Upper lobe of left lung (tissue), 6 donors: ENCODE measurements around the gene PHF1. TPM values are rescaled to one million over a fixed set of nuclear protein-coding genes. Genes with fewer than 3 reads are reported as not detected.
"Not testable (repeated sequence)": the region's sequence is repeated elsewhere in the genome, so short reads cannot be mapped to it uniquely, and the experiment has no call there.

ENCODE experiments used
- ATAC-seq, 2 donors: fragments of 200-7000 bp; cut with Tn5 transposase; one replicate each; pipeline ENCODE4 v1.9.1; 2022; ENCODE audit warnings: mild to moderate bottlenecking in 2 of 2, moderate library complexity in 2 of 2; ENCODE audit not compliant: low FRiP score in 2 of 2
- DNase-seq, 2 donors: peaks; one replicate each; pipeline ENCODE4 v3.0.0-alpha.2; 2019 to 2020
- H3K27ac ChIP-seq, 4 donors: fragments of 200-600 bp; sonication (generic); one replicate each; pipeline ENCODE4 v1.5.1; 2016 to 2019
- H3K27me3 ChIP-seq, 4 donors: fragments of 200-600 bp; sonication (generic); one replicate each; pipeline ENCODE4 v1.5.1; 2017 to 2019
- H3K36me3 ChIP-seq, 4 donors: fragments of 200-600 bp; sonication (generic); one replicate each; pipeline ENCODE4 v1.5.1; 2016 to 2019
- H3K4me1 ChIP-seq, 4 donors: fragments of 200-600 bp; sonication (generic); one replicate each; pipeline ENCODE4 v1.5.1; 2018 to 2019
- H3K4me3 ChIP-seq, 4 donors: fragments of 200-600 bp; sonication (generic); one replicate each; pipeline ENCODE4 v1.5.1; 2017 to 2019; ENCODE audit warnings: mild to moderate bottlenecking in 2 of 4, moderate library complexity in 1 of 4
- H3K9me3 ChIP-seq, 4 donors: fragments of 200-600 bp; sonication (generic); one replicate each; pipeline ENCODE4 v1.5.1; 2018 to 2019
- CTCF ChIP-seq, 6 experiments: fragments of 450-650 bp in 4 of 6; fragments of 200-600 bp in 2 of 6; sonication (generic) in 2 of 6; IDR thresholded peaks; one replicate each; pipeline ENCODE4 v1.5.1; 2016 to 2019; ENCODE audit warnings: antibody characterized with exemption in 6 of 6
- EP300 ChIP-seq, 4 donors: sonication (generic); formaldehyde crosslinking; IDR thresholded peaks; one replicate each; pipeline ENCODE4 v1.5.1; 2017; ENCODE audit warnings: antibody characterized with exemption in 4 of 4, control low read depth in 2 of 4
- POLR2A ChIP-seq, 4 donors: fragments of 450-650 bp; IDR thresholded peaks; one replicate each; pipeline ENCODE4 v1.5.1; 2016 to 2017; ENCODE audit warnings: antibody characterized with exemption in 4 of 4, mild to moderate bottlenecking in 2 of 4
- POLR2AphosphoS5 ChIP-seq, 2 donors: sonication (generic); formaldehyde crosslinking; IDR thresholded peaks; one replicate each; pipeline ENCODE4 v1.5.1; 2017; ENCODE audit warnings: antibody characterized with exemption in 2 of 2
- WGBS, 2 donors: methylation state at CpG; one replicate each; pipeline ENCODE4 v1.1.5; 2017 to 2018; 5-methylcytosine and 5-hydroxymethylcytosine counted together
- total RNA-seq, 6 donors: library from RNA; depleted of rRNA in 4 of 6; stranded (reverse); fragments of >200 nt in 4 of 6; gene quantifications; one replicate each; pipeline versions ENCODE4 v1.1.0 to v1.2.1, GENCODE V29; 2016 to 2021
- donor health status: DM: no; HTN: no; CAD: no; lungs with moderate emphysema.
- donor health status: DM: no; HTN: yes; CAD: no; lungs with severe emphysema.

The PHF1 gene
- total RNA-seq, 6 donors from 2014 or later = 61.7 to 150 (median 65.5) TPM

GRCh38 chr6:33372526-33373123 is 38.2 kb upstream of the PHF1 start:
- Histone ChIP-seq H3K27ac (no peak overlapping the region), H3K4me1 (peaks cover 23 to 35% (median 27%) of the 10 kb centered on the region in 4 donors), H3K4me3 (no peak overlapping the region), H3K27me3 (no peaks in the 10 kb centered on the region), H3K9me3 (no peaks in the 10 kb centered on the region), H3K36me3 (no peaks in the 10 kb centered on the region)
- TF ChIP-seq POLR2AphosphoS5 (IDR thresholded peaks at IDR 0.05) (no peak), CTCF (IDR thresholded peaks at IDR 0.05) (no peak), POLR2A (IDR thresholded peaks at IDR 0.05) (no peak), EP300 (IDR thresholded peaks at IDR 0.05) (no peak)
- ATAC-seq (no peak), DNase-seq (no peak)
- WGBS, 2 donors = 48 to 56% methylated on average over 5 of the region's 5 CpGs

GRCh38 chr6:33373960-33374910 is 36.6 kb upstream of the PHF1 start:
- TF ChIP-seq EP300 (IDR thresholded peaks at IDR 0.05) = no peak
- TF ChIP-seq CTCF (IDR thresholded peaks at IDR 0.05) = no peak
- TF ChIP-seq POLR2A (IDR thresholded peaks at IDR 0.05) = no peak
- no peak for TF ChIP-seq POLR2AphosphoS5 (IDR thresholded peaks at IDR 0.05)
- Histone ChIP-seq H3K4me1 (peaks cover 23 to 35% (median 27%) of the 10 kb centered on the region in 4 donors), H3K36me3 (no peaks in the 10 kb centered on the region), H3K4me3 (no peak overlapping the region), H3K27me3 (no peaks in the 10 kb centered on the region), H3K27ac (peak overlapping the region; percentile 28 to 85 (median 64)), H3K9me3 (no peaks in the 10 kb centered on the region)
- no peak for DNase-seq
- peak in 1 of 2 donors; percentile 4 for ATAC-seq
- 52 to 56% methylated on average over 8 of the region's 8 CpGs for WGBS, 2 donors

GRCh38 chr6:33375143-33375671 is 35.6 kb upstream of the PHF1 start:
- H3K36me3 ChIP-seq = no peaks in the 10 kb centered on the region
- DNase-seq (peak in 1 of 2 donors; percentile 86), ATAC-seq (peak; percentile 91)
- H3K27ac ChIP-seq = peak overlapping the region; percentile 51 to 85 (median 76)
- 20 to 25% methylated on average over 9 of the region's 9 CpGs for WGBS, 2 donors
- TF ChIP-seq POLR2A (IDR thresholded peaks at IDR 0.05) = no peak
- TF ChIP-seq CTCF (IDR thresholded peaks at IDR 0.05) = no peak
- no peak for TF ChIP-seq EP300 (IDR thresholded peaks at IDR 0.05)
- no peak for TF ChIP-seq POLR2AphosphoS5 (IDR thresholded peaks at IDR 0.05)
- peaks cover 23 to 35% (median 27%) of the 10 kb centered on the region in 4 donors for H3K4me1 ChIP-seq
- H3K27me3 ChIP-seq = no peaks in the 10 kb centered on the region
- H3K4me3 ChIP-seq = peak overlapping the region in 1 of 4 donors; percentile 4
- H3K9me3 ChIP-seq = no peaks in the 10 kb centered on the region

GRCh38 chr6:33377171-33377570 is 33.6 kb upstream of the PHF1 start:
- no peak for DNase-seq
- no peaks in the 10 kb centered on the region for H3K9me3 ChIP-seq
- no peak overlapping the region for H3K4me3 ChIP-seq
- no peaks in the 10 kb centered on the region for H3K36me3 ChIP-seq
- H3K27me3 ChIP-seq = no peaks in the 10 kb centered on the region
- TF ChIP-seq EP300 (IDR thresholded peaks at IDR 0.05) (no peak), POLR2A (IDR thresholded peaks at IDR 0.05) (no peak), POLR2AphosphoS5 (IDR thresholded peaks at IDR 0.05) (no peak), CTCF (IDR thresholded peaks at IDR 0.05) (no peak)
- H3K27ac ChIP-seq = no peak overlapping the region
- 90% methylated on average over 4 of the region's 4 CpGs for WGBS, 2 donors
- peaks cover 23 to 35% (median 27%) of the 10 kb centered on the region in 4 donors for H3K4me1 ChIP-seq
- no peak for ATAC-seq

- H3K27me3 ChIP-seq, DNase-seq, H3K36me3 ChIP-seq, H3K4me3 ChIP-seq, H3K9me3 ChIP-seq, ATAC-seq, H3K27ac ChIP-seq: not testable (repeated sequence)
- WGBS, 2 donors = 89 to 93% methylated on average over 10 of the region's 10 CpGs
- peaks cover 18 to 22% (median 20%) of the 10 kb centered on the region in 4 donors for H3K4me1 ChIP-seq
Observed at GRCh38 chr6:33379184-33379583, 31.6 kb upstream of the PHF1 start.
